Activated B cell treated with CpG ODN at 0.5 μM for 24 hours (primary cell): Measurements from ENCODE around the gene ZBTB16. TPM values are rescaled to one million over a fixed set of nuclear protein-coding genes. Genes with fewer than 3 reads are reported as not detected.

Source experiments
- ATAC-seq: fragments of 200-7000 bp; cut with Tn5 transposase; one replicate; pipeline ENCODE4 v1.10.0; 2021; ENCODE audit warnings: low read depth, mild to moderate bottlenecking, moderate library complexity
- CTCF ChIA-PET: fragments of 350-600 bp; sonication (Branson Sonifier 250); formaldehyde crosslinking; loops from one replicate; lab custom pipeline; 2021; ENCODE audit warnings: antibody characterized with exemption; lab: Charles Lee
- POLR2A ChIA-PET: fragments of 350-600 bp; sonication (Branson Sonifier 250); formaldehyde crosslinking; loops from one replicate; lab custom pipeline; 2021; ENCODE audit warnings: antibody characterized with exemption; lab: Charles Lee
- DNase-seq: peaks from one replicate; pipeline ENCODE4 v3.0.0; 2022
- H3K27ac Mint-ChIP-seq: one replicate; pipeline ENCODE4 v1.8.0; 2020; ENCODE audit warnings: mixed read lengths
- H3K27me3 Mint-ChIP-seq: one replicate; pipeline ENCODE4 v1.8.0; 2021; ENCODE audit warnings: mixed read lengths
- H3K36me3 Mint-ChIP-seq: one replicate; pipeline ENCODE4 v1.8.0; 2021; ENCODE audit warnings: low read depth, mixed read lengths
- H3K4me1 Mint-ChIP-seq: one replicate; pipeline ENCODE4 v1.8.0; 2021; ENCODE audit warnings: mixed read lengths
- H3K4me3 Mint-ChIP-seq: one replicate; pipeline ENCODE4 v1.8.0; 2020; ENCODE audit warnings: mild to moderate bottlenecking, mixed read lengths
- H3K9me3 Mint-ChIP-seq: one replicate; pipeline ENCODE4 v1.8.0; 2020; ENCODE audit warnings: mixed read lengths
- intact Hi-C: fragments of 100-400 bp; cut with micrococcal nuclease; formaldehyde crosslinking; loops from one replicate; pipeline ENCODE4 v1.15.1; 2024
- total RNA-seq: library from RNA; stranded (reverse); gene quantifications from 2 replicates; pipeline ENCODE4 v1.2.3, GENCODE V29; 2022
- TF ChIP-seq, protein P1 (sequence below): fragments of 200-600 bp; IDR thresholded peaks from one replicate; pipeline ENCODE4 v1.8.0; 2022; ENCODE audit warnings: antibody characterized with exemption, mild to moderate bottlenecking

The ZBTB16 gene, protein sequence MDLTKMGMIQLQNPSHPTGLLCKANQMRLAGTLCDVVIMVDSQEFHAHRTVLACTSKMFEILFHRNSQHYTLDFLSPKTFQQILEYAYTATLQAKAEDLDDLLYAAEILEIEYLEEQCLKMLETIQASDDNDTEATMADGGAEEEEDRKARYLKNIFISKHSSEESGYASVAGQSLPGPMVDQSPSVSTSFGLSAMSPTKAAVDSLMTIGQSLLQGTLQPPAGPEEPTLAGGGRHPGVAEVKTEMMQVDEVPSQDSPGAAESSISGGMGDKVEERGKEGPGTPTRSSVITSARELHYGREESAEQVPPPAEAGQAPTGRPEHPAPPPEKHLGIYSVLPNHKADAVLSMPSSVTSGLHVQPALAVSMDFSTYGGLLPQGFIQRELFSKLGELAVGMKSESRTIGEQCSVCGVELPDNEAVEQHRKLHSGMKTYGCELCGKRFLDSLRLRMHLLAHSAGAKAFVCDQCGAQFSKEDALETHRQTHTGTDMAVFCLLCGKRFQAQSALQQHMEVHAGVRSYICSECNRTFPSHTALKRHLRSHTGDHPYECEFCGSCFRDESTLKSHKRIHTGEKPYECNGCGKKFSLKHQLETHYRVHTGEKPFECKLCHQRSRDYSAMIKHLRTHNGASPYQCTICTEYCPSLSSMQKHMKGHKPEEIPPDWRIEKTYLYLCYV
- total RNA-seq, result 1.3 and 2.5 TPM in 2 replicates

DNA sequence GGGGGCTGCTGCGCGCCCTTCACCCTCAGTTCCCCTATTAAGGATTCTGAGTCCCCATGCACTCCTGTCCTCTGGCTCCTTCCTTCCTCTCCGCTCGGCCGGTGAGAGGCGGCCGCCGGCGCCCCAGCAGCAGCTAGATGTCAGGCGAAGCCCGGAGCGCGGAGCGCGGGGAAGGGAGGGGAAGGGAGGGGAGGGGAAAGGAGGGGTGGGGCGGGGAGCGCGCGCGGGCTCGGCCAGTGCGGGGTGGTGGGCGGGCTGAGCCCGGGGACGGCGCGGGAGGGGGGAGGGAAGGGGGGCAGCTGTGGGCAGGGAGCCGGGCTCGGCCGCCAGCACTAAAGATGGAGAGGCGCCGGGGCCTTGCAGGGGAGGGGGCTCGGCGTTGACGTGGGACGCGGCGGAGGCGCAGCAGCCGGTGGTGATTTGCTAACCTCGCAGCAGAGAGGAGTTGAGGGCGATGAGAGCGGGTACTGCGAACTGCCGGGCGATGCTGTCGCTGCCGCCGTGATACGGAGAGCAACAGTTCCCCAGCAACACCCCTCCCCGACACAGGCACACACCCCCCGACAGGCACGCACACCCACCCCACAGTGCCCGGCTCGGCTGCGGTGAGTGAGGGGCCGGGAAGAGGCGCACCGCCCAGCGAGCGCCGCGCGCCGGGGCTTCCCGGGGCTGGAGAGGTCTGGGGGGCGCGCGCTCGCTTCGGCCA is at the start of gene ZBTB16:
Gene ZBTB16 (plus strand): TSS at position 434 of the 706 bp plus-strand sequence. CDS start 3,590 bp downstream, outside the sequence.
- POLR2A ChIA-PET, result interaction anchor here (0.6 to 2.3 kb wide), 4 partner anchors 11 to 201 kb away, joined by 3 to 11 read pairs (median 5); no protein-coding TSS in a partner anchor
- H3K27me3 Mint-ChIP-seq, result peaks cover 41% of the 10 kb centered on the region
- CTCF ChIA-PET, result interaction anchor here (2.1 to 4.2 kb wide), 3 partner anchors 164 to 202 kb away, joined by 6 to 18 read pairs (median 6); no protein-coding TSS in a partner anchor
- H3K4me3 Mint-ChIP-seq, result peak within 1 kb of the TSS; percentile 87
- H3K36me3 Mint-ChIP-seq, result no peaks in the 10 kb centered on the region
- DNase-seq (no peak), ATAC-seq (peak; percentile 40)
- intact Hi-C loops, result loop anchor here (2.0 kb wide), 1 partner anchor 199 kb away; no protein-coding TSS in a partner anchor
- TF ChIP-seq, protein P1, sequence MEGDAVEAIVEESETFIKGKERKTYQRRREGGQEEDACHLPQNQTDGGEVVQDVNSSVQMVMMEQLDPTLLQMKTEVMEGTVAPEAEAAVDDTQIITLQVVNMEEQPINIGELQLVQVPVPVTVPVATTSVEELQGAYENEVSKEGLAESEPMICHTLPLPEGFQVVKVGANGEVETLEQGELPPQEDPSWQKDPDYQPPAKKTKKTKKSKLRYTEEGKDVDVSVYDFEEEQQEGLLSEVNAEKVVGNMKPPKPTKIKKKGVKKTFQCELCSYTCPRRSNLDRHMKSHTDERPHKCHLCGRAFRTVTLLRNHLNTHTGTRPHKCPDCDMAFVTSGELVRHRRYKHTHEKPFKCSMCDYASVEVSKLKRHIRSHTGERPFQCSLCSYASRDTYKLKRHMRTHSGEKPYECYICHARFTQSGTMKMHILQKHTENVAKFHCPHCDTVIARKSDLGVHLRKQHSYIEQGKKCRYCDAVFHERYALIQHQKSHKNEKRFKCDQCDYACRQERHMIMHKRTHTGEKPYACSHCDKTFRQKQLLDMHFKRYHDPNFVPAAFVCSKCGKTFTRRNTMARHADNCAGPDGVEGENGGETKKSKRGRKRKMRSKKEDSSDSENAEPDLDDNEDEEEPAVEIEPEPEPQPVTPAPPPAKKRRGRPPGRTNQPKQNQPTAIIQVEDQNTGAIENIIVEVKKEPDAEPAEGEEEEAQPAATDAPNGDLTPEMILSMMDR, result no peak
- H3K4me1 Mint-ChIP-seq, result peaks cover 16% of the 10 kb centered on the region
- H3K27ac Mint-ChIP-seq, result no peak within 1 kb of the TSS
- no peaks in the 10 kb centered on the region for H3K9me3 Mint-ChIP-seq

DNA sequence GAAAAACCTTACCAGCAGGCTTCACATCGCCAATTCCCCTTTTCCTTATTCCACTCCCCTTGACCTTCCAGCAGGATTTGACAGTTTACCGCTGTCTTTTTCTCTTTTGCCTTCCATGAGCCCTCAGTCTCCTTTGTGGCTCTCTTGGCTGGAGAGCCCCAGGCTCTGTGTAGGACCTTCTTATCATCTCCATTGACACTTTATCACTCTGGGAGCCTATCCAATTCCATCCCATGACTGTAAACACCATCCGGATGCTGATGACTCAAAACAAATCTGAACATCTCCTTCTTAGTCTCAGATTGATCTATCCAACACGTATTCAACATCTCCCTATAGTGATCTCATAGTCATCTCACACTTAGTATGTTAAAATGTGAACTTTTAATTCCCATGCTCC is 48.6 kb upstream of the ZBTB16 start:
- DNase-seq, result no peak
- no peak for ATAC-seq
- H3K4me3 Mint-ChIP-seq, result no peak overlapping the region
- intact Hi-C loops, result no loop called here
- H3K27me3 Mint-ChIP-seq, result peaks cover 19% of the 10 kb centered on the region
- H3K4me1 Mint-ChIP-seq, result no peaks in the 10 kb centered on the region
- no peaks in the 10 kb centered on the region for H3K36me3 Mint-ChIP-seq
- ChIA-PET POLR2A (no interaction called here), CTCF (no interaction called here)
- H3K27ac Mint-ChIP-seq, result no peak overlapping the region
- TF ChIP-seq, protein P1, result no peak
- H3K9me3 Mint-ChIP-seq, result no peaks in the 10 kb centered on the region

DNA sequence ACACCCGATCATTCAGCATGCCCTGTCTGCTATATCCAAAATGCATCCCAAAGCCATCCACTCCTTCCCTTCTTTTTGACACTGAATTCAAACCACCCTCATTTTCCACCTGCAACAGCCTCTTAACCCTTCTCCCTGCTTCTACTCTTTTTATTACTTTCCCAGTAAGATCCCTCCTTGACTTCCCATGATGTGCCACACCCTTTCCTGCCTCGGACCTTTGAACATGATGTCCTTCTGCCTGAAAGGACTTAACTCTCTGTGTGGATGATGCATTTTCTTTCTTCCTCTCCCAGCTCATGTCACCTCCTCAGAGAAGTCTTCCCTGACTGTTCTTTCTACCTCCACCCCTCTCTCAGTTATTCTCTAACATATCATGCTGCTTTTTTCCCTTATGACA is 48.1 kb upstream of the ZBTB16 start:
- no peak overlapping the region for H3K4me3 Mint-ChIP-seq
- H3K36me3 Mint-ChIP-seq, result no peaks in the 10 kb centered on the region
- ATAC-seq (no peak), DNase-seq (no peak)
- ChIA-PET POLR2A (no interaction called here), CTCF (no interaction called here)
- TF ChIP-seq, protein P1, result no peak
- intact Hi-C loops, result no loop called here
- H3K27ac Mint-ChIP-seq, result no peak overlapping the region
- no peaks in the 10 kb centered on the region for H3K9me3 Mint-ChIP-seq
- H3K27me3 Mint-ChIP-seq, result peaks cover 19% of the 10 kb centered on the region
- H3K4me1 Mint-ChIP-seq, result no peaks in the 10 kb centered on the region

DNA sequence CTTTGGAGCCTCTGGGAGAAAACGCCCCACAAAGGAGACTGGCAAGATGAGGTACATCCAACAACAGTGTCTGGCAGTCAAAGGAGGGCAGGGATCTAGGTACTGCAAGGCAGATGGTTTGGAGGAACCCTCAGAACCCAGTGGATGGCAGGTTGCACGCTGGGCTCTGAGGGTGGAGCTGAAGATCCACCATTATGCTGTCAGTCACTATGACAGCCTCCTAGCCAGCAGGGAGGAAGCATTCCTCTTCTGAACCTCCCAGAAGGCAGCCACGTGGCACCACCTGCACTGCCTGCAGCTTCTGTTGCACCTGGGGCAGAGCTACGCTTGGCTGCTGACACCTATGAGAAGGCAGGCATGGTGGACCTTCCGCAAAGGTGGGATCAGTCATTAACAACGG is 44.4 kb upstream of the ZBTB16 start:
- TF ChIP-seq, protein P1, result no peak
- DNase-seq (no peak), ATAC-seq (no peak)
- no peak overlapping the region for H3K4me3 Mint-ChIP-seq
- intact Hi-C loops, result no loop called here
- no peaks in the 10 kb centered on the region for H3K4me1 Mint-ChIP-seq
- POLR2A ChIA-PET, result interaction anchor here (1.2 kb wide), 1 partner anchor 38 kb away, joined by 3 read pairs; no protein-coding TSS in a partner anchor
- CTCF ChIA-PET, result interaction anchor here (0.9 kb wide), 1 partner anchor 22 kb away, joined by 3 read pairs; no protein-coding TSS in a partner anchor
- H3K36me3 Mint-ChIP-seq, result no peaks in the 10 kb centered on the region
- H3K9me3 Mint-ChIP-seq, result no peaks in the 10 kb centered on the region
- no peak overlapping the region for H3K27ac Mint-ChIP-seq
- H3K27me3 Mint-ChIP-seq, result peaks cover 9% of the 10 kb centered on the region
